ENCODE data around the gene GRIK4.

GRCh38 chr11:120854988-120855387 lies 343.4 kb downstream of the GRIK4 start:
- TF ChIP-seq EZH2 (IDR thresholded peaks at IDR 0.05; ENCODE audit: insufficient read depth, poor library complexity, severe bottlenecking) (no peak), EZH2phosphoT487 (IDR thresholded peaks at IDR 0.05; ENCODE audit: insufficient read depth, low read depth) (no peak)
